C4-2B (cell line): ENCODE data around the gene SINHCAF.

Experiments
- H3K27ac ChIP-seq: fragments of 450-650 bp; 2 replicates; pipeline ENCODE4 v1.5.1; 2017
- ZFX ChIP-seq: fragments of 450-650 bp; IDR thresholded peaks from 2 replicates; pipeline ENCODE4 v1.6.1; 2017
- TF ChIP-seq, protein P1 (sequence below): fragments of 450-650 bp; conservative IDR thresholded peaks from 2 replicates; pipeline ENCODE4 v1.5.1; 2017; ENCODE audit warnings: mild to moderate bottlenecking

The SINHCAF gene

DNA sequence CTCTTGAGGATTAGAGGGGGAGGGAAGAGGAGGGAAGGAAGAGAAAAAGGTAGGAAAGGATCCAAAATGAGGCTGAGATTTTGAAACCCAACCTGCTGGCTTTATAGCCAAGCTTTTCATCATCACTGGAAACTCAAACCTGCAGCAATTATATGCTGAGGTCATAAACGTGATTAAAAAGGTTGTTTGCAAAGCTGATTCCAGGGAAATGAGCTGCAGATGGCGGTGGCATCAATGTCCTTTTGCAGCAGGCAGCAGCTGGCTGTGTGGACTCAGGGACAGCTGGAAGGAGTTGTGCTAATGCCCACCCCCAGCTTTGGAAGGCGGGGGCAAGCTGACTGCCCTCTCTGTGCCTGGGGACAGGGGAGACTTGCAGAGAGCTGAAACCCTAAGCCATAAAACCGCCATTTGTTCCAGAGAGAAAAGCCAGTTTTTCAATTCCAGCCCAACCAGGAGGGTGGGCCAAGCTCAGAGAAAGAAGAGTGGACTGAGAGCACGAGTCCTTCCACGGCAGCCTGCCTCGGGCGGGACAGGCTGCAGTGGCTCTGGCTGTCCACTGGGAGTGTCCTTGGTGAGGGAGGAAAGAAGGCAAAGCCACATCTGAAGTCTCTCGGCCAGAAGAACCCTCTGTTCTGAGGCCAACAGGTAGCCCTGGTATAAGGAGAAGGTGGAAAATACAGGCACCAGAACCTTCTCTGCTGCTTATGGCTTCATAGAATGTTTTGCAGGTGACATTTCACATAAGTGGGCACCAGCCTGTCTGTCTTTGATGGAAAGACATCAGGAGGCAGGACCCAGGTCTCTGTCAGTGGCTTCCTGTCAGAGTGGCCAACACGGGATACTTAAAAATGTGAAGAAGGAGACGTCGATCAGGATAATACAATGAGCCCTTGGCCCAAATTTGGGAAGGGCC, 90.7 kb downstream of the SINHCAF start:
- TF ChIP-seq, protein P1, sequence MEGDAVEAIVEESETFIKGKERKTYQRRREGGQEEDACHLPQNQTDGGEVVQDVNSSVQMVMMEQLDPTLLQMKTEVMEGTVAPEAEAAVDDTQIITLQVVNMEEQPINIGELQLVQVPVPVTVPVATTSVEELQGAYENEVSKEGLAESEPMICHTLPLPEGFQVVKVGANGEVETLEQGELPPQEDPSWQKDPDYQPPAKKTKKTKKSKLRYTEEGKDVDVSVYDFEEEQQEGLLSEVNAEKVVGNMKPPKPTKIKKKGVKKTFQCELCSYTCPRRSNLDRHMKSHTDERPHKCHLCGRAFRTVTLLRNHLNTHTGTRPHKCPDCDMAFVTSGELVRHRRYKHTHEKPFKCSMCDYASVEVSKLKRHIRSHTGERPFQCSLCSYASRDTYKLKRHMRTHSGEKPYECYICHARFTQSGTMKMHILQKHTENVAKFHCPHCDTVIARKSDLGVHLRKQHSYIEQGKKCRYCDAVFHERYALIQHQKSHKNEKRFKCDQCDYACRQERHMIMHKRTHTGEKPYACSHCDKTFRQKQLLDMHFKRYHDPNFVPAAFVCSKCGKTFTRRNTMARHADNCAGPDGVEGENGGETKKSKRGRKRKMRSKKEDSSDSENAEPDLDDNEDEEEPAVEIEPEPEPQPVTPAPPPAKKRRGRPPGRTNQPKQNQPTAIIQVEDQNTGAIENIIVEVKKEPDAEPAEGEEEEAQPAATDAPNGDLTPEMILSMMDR: peak; percentile 80
- no peak for TF ChIP-seq ZFX
- no peak overlapping the region for H3K27ac ChIP-seq

DNA sequence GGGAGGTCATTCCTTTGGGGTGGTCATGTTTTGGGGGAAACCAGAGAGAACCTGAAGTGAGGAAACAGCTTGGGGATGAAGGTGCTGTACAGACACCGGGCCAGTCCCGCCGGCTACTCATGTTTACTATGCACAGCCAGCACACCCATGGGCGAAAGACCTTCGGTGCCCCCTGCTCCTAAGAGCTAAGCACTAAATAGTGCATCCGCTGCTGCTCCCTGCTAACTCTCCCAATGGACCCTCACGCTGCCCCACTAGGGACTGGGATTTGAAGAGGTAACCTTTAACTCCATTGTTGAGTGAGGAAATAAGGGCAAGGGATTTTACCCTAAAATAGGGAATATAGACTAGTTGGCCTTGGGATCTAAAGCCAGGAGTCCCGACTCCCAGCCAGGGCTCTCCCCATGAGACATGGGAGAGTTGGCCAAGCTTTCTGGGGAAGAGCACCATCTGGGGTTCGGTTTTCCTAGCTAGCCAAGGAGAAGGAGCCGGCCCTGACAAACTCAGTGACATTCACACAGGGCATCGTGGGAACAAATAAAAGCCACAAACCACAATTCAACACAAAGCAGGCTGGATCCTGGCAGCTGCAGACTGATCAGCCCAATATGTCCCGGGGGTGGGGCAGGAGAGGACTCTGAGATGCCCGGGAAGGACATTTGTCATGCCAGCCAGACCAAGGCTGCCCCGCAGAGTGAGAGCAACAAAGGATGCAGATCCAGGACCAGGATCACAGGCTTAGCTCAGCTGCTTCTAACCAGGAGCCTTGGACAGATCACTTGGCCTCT, 91.7 kb downstream of the SINHCAF start:
- TF ChIP-seq, protein P1: no peak
- no peak for TF ChIP-seq ZFX

DNA sequence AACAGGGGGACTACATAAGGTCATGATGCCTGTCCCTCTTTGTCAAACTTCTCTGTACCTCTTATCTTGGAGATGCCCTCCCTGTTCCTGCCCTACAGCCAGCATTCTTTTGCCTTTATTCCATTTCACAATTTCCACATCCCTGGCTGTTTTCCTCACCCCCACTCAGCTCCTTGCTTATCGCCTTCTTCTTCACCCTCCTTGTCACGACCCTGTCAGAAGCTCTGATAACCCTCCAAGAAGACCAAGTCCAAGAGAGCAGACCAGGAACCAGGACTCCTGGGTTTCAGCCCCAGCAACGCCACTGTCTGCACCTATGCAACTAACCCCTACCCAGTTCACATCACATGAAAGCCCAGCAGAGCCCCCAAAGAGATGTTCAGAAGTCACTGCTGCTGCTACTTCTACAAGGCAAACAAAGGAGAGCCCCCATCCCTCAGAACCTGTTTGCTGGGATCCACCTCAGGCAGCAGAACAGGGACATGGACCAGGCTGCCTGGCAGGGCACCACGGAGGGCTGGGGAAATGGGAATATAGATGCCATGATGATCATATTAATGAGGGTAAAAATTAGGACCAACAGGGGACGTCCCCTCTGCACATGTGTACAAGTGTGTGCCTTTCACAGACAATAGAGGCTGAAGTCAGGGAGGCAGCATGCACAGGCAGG, 92.8 kb downstream of the SINHCAF start:
- H3K27ac ChIP-seq: no peak overlapping the region
- TF ChIP-seq, protein P1: no peak
- no peak for TF ChIP-seq ZFX

More for the DNA sequence above, 91.7 kb downstream of the SINHCAF start:
- no peak overlapping the region for H3K27ac ChIP-seq

GRCh38 chr12:31232361-31232965, 93.5 kb downstream of the SINHCAF start:
- TF ChIP-seq, protein P1: no peak
- no peak for TF ChIP-seq ZFX
- no peak overlapping the region for H3K27ac ChIP-seq

DNA sequence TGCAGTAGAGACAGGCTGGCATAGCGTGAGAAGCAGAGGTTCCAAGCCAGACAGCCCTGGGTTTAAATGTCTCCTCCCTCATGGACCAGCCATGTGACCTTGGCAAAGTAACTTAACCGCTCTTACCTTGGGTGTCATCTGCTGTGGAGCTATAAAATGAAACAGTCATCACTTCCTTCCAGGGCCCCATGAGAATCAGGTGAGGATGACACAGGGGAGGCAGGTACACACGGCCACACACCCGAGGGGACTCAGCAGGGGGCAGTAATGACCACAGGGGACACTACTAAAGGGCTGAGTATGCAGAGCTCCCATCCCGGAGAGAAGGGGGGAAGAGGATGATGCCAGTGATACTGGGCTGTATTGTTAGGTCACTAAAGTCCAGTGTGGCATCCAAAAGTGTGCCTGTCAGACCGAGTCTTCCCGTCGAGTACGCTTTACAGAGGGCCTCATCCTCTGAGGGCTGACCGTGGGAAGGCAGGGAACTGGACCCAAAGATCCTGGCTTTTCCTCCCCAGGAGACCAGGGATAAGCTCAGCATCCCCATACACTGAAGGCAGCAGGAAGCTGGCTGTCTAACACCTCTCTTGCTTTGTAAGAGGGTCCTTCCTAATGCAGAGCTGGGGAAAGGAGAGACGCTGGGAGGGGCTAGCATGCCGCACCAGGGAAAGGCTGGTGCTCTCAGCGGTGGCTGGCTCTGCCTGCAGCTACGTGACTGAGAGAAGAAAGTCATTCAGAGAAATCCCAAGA, 94.2 kb downstream of the SINHCAF start:
- H3K27ac ChIP-seq: no peak overlapping the region
- TF ChIP-seq ZFX: no peak
- TF ChIP-seq, protein P1: no peak
